Natural killer cell (primary cell): ENCODE results near the gene UBE2U. TPM values are rescaled to one million over a fixed set of nuclear protein-coding genes. Genes with fewer than 3 reads are reported as not detected.

Experiments used
- ATAC-seq, 3 donors: fragments of 150-1000 bp in 2 of 3; fragments of 200-7000 bp in 1 of 3; cut with Tn5 transposase; 1 replicate in 1 of 3; 2 replicates in 2 of 3; pipeline ENCODE4 v1.10.0; 2021; ENCODE audit warnings: mild to moderate bottlenecking in 2 of 3, moderate library complexity in 2 of 3
- DNase-seq, 2 donors: peaks; one replicate each; pipeline versions ENCODE4 v3.0.0 to v3.0.0-alpha.2; 2013 to 2021; ENCODE audit warnings: mixed read lengths in 1 of 2
- H3K27ac ChIP-seq: one replicate; pipeline ENCODE4 v1.5.1; 2013; ENCODE audit warnings: mild to moderate bottlenecking, low read length
- H3K27me3 ChIP-seq: one replicate; pipeline ENCODE4 v1.6.1; 2013; ENCODE audit warnings: low read length; ENCODE audit not compliant: control insufficient read depth, insufficient read depth
- H3K36me3 ChIP-seq: one replicate; pipeline ENCODE4 v1.6.1; 2013; ENCODE audit warnings: low read length; ENCODE audit not compliant: control insufficient read depth, insufficient read depth
- H3K4me1 ChIP-seq: one replicate; pipeline ENCODE4 v1.6.1; 2013; ENCODE audit warnings: low read length; ENCODE audit not compliant: control insufficient read depth, insufficient read depth
- H3K4me3 ChIP-seq: one replicate; pipeline ENCODE4 v1.5.1; 2013; ENCODE audit warnings: low read length
- H3K9me3 ChIP-seq: one replicate; pipeline ENCODE4 v1.6.1; 2013; ENCODE audit warnings: low read length; ENCODE audit not compliant: control insufficient read depth, insufficient read depth
- H3K27ac Mint-ChIP-seq, 2 donors: one replicate each; pipeline ENCODE4 v1.8.0; 2022; ENCODE audit warnings: mild to moderate bottlenecking in 2 of 2, mixed read lengths in 2 of 2, moderate library complexity in 1 of 2
- H3K27me3 Mint-ChIP-seq, 2 donors: one replicate each; pipeline ENCODE4 v1.8.0; 2022; ENCODE audit warnings: low read depth in 2 of 2, mixed read lengths in 2 of 2
- H3K36me3 Mint-ChIP-seq: one replicate; pipeline ENCODE4 v1.8.0; 2022; ENCODE audit warnings: mixed read lengths
- H3K4me1 Mint-ChIP-seq, 2 donors: one replicate each; pipeline ENCODE4 v1.8.0; 2022; ENCODE audit warnings: mixed read lengths in 2 of 2
- H3K4me3 Mint-ChIP-seq: one replicate; pipeline ENCODE4 v1.8.0; 2022; ENCODE audit warnings: mild to moderate bottlenecking, moderate library complexity, mixed read lengths
- H3K9me3 Mint-ChIP-seq, 2 donors: one replicate each; pipeline ENCODE4 v1.8.0; 2022; ENCODE audit warnings: mixed read lengths in 2 of 2
- WGBS: methylation state at CpG from one replicate; pipeline ENCODE4 v1.1.7; 2013; ENCODE audit warnings: missing lambda C conversion rate; ENCODE audit not compliant: insufficient coverage; 5-methylcytosine and 5-hydroxymethylcytosine counted together
- intact Hi-C: fragments of 100-400 bp; cut with micrococcal nuclease; formaldehyde crosslinking; loops from one replicate; pipeline ENCODE4 v1.14.2; 2022
- total RNA-seq, 4 donors: library from RNA; stranded (reverse); fragments of 120-200 nt in 1 of 4; gene quantifications; one replicate each; pipeline versions ENCODE4 v1.2.3 to v1.2.4, GENCODE V29; 2013 to 2022
- TF ChIP-seq, protein P1 (sequence below): fragments of 200-600 bp; IDR thresholded peaks from one replicate; pipeline ENCODE4 v1.8.0; 2022; ENCODE audit warnings: antibody characterized with exemption

UBE2U gene
- total RNA-seq, 3 donors from 2014 or later (not counting 1 experiment from before 2014, with no cell fraction given), result not detected

DNA sequence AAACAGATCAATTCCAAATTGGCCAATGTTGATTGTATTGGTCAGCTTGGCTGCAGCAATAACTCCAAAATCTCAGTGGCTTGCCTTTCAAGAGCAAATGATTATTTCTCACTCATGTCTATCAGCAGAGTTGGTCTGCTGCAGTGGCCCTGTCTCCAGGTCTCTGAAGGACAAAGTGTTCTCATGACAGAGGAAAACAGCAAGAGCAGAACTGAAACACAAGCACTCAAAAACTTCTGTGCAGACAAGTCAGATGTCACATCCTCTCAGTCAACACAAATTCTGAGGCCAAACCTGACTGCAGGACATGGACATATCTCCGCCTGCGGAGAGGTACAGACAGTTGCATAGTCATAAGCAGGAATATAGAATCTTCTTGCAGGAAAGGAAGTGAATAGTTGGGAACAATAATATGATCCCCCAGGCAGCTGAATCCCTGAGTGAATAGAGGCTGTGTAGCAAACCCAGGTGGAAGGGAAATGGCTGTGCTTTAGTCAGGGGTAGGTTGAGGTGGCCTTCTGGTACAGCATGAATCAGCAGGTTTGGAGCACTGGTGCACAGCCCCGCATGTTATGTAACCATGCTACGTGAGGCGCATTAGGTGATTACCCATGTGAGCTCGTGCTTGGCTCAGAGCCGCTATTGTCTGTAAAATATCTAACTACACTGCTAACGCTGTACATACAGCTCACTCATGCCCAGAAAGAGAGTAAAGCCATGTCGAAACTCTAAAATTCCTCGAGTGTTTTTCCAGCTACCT lies 17.1 kb upstream of the UBE2U start:
- H3K27ac ChIP-seq, result no peak overlapping the region
- H3K36me3 Mint-ChIP-seq, result no peaks in the 10 kb centered on the region
- H3K4me3 Mint-ChIP-seq, result no peak overlapping the region
- no peaks in the 10 kb centered on the region for H3K4me1 Mint-ChIP-seq
- TF ChIP-seq, protein P1, sequence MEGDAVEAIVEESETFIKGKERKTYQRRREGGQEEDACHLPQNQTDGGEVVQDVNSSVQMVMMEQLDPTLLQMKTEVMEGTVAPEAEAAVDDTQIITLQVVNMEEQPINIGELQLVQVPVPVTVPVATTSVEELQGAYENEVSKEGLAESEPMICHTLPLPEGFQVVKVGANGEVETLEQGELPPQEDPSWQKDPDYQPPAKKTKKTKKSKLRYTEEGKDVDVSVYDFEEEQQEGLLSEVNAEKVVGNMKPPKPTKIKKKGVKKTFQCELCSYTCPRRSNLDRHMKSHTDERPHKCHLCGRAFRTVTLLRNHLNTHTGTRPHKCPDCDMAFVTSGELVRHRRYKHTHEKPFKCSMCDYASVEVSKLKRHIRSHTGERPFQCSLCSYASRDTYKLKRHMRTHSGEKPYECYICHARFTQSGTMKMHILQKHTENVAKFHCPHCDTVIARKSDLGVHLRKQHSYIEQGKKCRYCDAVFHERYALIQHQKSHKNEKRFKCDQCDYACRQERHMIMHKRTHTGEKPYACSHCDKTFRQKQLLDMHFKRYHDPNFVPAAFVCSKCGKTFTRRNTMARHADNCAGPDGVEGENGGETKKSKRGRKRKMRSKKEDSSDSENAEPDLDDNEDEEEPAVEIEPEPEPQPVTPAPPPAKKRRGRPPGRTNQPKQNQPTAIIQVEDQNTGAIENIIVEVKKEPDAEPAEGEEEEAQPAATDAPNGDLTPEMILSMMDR, result no peak
- no peaks in the 10 kb centered on the region for H3K36me3 ChIP-seq
- ATAC-seq (no peak), DNase-seq (no peak)
- no peak overlapping the region for H3K4me3 ChIP-seq
- H3K9me3 ChIP-seq, result no peaks in the 10 kb centered on the region
- no peaks in the 10 kb centered on the region for H3K4me1 ChIP-seq
- no peaks in the 10 kb centered on the region for H3K9me3 Mint-ChIP-seq
- H3K27me3 Mint-ChIP-seq, result peaks cover 0 to 7% of the 10 kb centered on the region in 2 donors
- WGBS, result 89% methylated on average over 10 of the region's 10 CpGs
- intact Hi-C loops, result no loop called here
- H3K27me3 ChIP-seq, result no peaks in the 10 kb centered on the region
- H3K27ac Mint-ChIP-seq, result no peak overlapping the region

DNA sequence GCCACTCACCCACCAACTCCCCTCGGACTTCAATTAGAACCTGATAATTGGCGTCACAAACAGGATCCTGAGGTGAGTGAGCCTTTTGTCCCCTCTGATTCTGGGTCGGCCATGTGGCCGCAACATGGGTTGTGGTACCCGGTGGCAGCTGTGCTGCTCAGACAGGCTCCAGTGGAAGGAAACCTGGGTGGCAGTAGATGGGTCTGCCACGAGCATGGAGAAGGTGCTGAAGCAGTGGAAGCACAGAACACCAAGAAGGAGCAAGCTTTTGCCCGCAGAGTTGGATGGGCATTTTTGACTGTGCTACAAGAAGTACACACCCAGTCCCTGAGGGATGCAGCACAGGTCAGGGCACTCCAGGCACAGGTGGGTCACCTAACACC lies 16.5 kb upstream of the UBE2U start:
- H3K36me3 ChIP-seq, result no peaks in the 10 kb centered on the region
- H3K27ac ChIP-seq, result no peak overlapping the region
- intact Hi-C loops, result no loop called here
- Mint-ChIP-seq H3K9me3 (no peaks in the 10 kb centered on the region), H3K4me3 (no peak overlapping the region), H3K4me1 (no peaks in the 10 kb centered on the region), H3K27me3 (peaks cover 0 to 7% of the 10 kb centered on the region in 2 donors), H3K27ac (no peak overlapping the region), H3K36me3 (no peaks in the 10 kb centered on the region)
- H3K4me3 ChIP-seq, result no peak overlapping the region
- H3K27me3 ChIP-seq, result no peaks in the 10 kb centered on the region
- DNase-seq (no peak), ATAC-seq (no peak)
- TF ChIP-seq, protein P1, result no peak
- WGBS, result 87% methylated on average over 7 of the region's 7 CpGs
- no peaks in the 10 kb centered on the region for H3K9me3 ChIP-seq
- no peaks in the 10 kb centered on the region for H3K4me1 ChIP-seq

DNA sequence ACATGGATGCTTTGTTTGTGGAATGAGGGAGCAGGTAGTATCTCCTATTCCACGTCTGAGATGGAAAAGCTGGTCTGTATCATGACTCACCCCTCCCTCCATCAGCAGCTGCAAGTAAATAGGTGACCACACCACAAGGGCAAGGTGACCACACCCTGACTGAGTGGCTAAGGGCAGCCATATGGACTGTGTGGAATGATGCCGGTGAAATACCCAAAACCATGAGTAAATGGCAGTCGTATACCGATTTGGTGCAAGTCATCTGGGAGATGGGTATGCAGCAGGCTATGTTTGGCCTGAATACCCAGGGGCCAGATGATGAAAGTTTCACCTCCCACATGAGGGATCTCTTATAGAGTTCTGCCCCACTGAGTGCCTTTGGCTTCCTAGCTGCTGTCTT lies 15.8 kb upstream of the UBE2U start:
- no peaks in the 10 kb centered on the region for H3K27me3 ChIP-seq
- Mint-ChIP-seq H3K27me3 (peaks cover 0 to 2% of the 10 kb centered on the region in 2 donors), H3K9me3 (no peaks in the 10 kb centered on the region), H3K4me1 (no peaks in the 10 kb centered on the region), H3K4me3 (no peak overlapping the region), H3K27ac (no peak overlapping the region), H3K36me3 (no peaks in the 10 kb centered on the region)
- H3K36me3 ChIP-seq, result no peaks in the 10 kb centered on the region
- TF ChIP-seq, protein P1, result no peak
- no peak overlapping the region for H3K4me3 ChIP-seq
- intact Hi-C loops, result no loop called here
- H3K9me3 ChIP-seq, result no peaks in the 10 kb centered on the region
- ATAC-seq (no peak), DNase-seq (no peak)
- no peaks in the 10 kb centered on the region for H3K4me1 ChIP-seq
- H3K27ac ChIP-seq, result no peak overlapping the region
- WGBS, result 94% methylated on average over 3 of the region's 4 CpGs

- no peaks in the 10 kb centered on the region for H3K4me1 ChIP-seq
- Mint-ChIP-seq H3K27ac (no peak overlapping the region), H3K27me3 (no peaks in the 10 kb centered on the region), H3K9me3 (no peaks in the 10 kb centered on the region), H3K4me1 (no peaks in the 10 kb centered on the region), H3K36me3 (no peaks in the 10 kb centered on the region), H3K4me3 (no peak overlapping the region)
- no peak overlapping the region for H3K27ac ChIP-seq
- intact Hi-C loops, result no loop called here
- H3K9me3 ChIP-seq, result no peaks in the 10 kb centered on the region
- peak in 1 of 3 donors; percentile 15 for ATAC-seq
- H3K27me3 ChIP-seq, result no peaks in the 10 kb centered on the region
- DNase-seq, result no peak
- no peaks in the 10 kb centered on the region for H3K36me3 ChIP-seq
- H3K4me3 ChIP-seq, result no peak overlapping the region
- TF ChIP-seq, protein P1, result no peak
- 97% methylated on average over 8 of the region's 8 CpGs for WGBS
These were observed 11.1 kb upstream of the UBE2U start for GRCh38 chr1:64192290-64192689.
